ENCODE data around the gene BCL6B.

BCL6B gene

DNA sequence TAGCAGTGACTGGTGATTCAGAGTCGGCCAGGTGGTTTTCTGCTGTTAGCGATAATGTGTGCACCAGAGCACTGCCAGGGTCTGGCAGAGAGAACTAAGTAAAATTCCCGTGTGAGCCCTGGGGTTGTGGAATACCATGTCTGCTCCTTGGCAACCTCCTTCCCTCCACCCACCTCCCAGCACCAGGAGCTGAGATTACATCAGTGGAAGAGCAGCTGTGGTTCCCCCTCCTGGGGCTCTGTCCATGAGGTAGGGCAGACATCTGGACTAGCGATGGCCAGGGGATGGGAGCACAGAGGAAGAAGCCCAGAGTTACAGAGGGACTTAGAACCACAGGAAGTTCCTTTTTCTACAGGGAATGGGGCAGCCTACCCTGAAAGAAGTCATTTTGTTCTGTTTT lies 41.4 kb downstream of the BCL6B start:
- no peak for DNase-seq

DNA sequence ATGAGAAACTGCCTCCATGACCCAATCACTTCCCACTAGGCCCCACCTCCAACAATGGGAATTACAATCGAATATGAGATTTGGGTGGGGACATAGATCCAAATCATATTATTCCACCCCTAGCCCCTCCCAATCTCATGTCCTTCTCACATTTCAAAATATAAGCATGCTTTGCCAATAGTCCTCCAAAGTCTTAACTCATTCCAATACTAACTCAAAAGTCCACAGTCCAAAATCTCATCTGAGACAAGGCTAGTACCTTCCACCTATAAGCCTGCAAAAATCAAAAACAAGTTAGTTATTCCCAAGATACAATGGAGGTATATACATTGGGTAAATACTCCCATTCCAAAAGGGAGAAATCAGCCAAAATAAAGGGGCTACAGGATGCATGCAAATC lies 44.3 kb downstream of the BCL6B start:
- DNase-seq: no peak

DNA sequence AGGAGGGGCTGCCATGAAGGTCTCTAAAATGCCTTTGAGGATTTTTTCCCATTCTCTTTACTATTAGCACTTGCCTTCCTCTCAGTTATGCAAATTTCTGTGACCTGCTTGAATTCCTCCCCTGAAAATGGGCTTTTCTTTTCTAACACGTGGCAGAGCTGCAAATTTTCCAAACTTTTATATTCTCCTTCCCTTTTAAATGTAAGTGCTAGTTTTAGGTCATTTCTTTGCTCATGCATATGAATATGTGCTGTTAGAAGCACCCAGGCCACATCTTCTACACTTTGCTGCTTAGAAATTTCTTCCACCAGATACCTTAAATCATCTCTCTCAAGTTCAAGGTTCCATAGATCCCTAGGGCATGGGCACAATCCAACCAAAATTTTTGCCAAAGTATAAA lies 45.4 kb downstream of the BCL6B start:
- DNase-seq: no peak

GRCh38 chr17:7070712-7071111 lies 47.9 kb downstream of the BCL6B start:
- DNase-seq: no peak

DNA sequence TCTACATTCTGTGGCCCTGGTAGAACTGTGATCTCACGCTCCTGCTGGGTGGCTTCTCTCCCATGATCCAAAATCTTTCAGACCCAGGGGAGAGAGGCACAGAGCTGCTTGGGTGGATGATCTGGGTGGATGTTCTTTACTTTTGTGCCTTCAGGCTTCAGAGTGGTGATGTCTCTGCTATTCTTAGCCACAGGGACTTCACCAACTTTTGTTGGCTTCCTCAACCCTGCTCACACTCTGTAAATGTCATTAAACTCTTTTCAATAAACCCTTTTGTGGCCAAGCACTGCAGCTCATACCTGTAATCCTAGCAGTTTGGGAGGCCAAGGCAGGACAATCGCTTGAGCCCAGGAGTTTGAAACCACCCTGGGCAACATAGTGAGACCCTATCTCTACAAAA lies 49.6 kb downstream of the BCL6B start:
- no peak for DNase-seq

- DNase-seq: no peak
Measured at GRCh38 chr17:7074931-7075330, 52.1 kb downstream of the BCL6B start.

DNA sequence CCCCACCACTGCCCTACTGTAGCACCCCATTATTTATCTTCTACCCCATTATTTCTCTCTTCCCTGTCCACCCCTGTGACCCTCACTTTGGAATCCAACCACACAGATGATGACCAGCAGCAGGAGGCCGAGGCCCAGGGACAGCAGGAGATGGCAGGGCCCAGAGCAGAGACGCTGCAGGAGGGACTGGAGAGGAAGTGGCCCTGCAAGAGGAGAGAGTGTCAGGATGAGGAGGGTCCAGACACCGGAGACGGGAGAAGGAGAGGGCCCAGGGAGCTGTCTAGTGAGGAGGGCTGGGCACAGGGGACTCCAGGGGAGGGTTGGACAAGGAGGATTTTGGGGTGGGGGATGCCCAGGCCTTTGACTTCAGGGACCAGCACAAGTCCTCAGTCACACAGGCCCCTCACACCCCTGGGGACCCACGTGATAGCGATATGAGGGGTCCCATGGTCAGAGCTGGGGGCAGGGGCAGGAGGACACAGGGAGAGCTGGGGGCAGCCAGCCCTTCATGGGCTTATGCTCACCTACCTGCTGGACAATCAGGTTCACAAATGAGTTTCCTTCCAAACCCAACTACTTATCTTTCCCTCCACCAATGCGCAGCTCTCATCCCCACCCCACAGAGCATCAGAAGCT lies 55.2 kb downstream of the BCL6B start:
- no peak for DNase-seq

- no peak for DNase-seq
Measured at GRCh38 chr17:7078711-7079110, 55.9 kb downstream of the BCL6B start.

All from OCI-M1 (cell line).